GM06990 (cell line): ENCODE measurements around the gene DNAH17.

Experiments
- DNase-seq: peaks from one replicate; pipeline ENCODE4 v3.0.0-alpha.2; 2011; ENCODE audit not compliant: insufficient read length; ENCODE audit errors: extremely low read depth
- H3K27me3 ChIP-seq: replicated peaks from 2 replicates; pipeline ENCODE4 v1.6.0; 2011; ENCODE audit warnings: low read length; ENCODE audit not compliant: control insufficient read depth, insufficient read depth
- H3K36me3 ChIP-seq: 2 replicates; pipeline ENCODE4 v1.5.1; 2011; ENCODE audit warnings: low read length; ENCODE audit not compliant: control insufficient read depth, insufficient read depth
- H3K4me3 ChIP-seq: replicated peaks from 2 replicates; pipeline ENCODE4 v1.5.1; 2011; ENCODE audit warnings: low read depth, mild to moderate bottlenecking, control low read depth, low read length
- TF ChIP-seq, protein P1 (sequence below): IDR thresholded peaks from 2 replicates; pipeline ENCODE4 v1.5.1; 2011; ENCODE audit warnings: low read length, control low read depth, mild to moderate bottlenecking, inconsistent platforms; ENCODE audit not compliant: insufficient read depth, poor library complexity, severe bottlenecking

Gene DNAH17

DNA sequence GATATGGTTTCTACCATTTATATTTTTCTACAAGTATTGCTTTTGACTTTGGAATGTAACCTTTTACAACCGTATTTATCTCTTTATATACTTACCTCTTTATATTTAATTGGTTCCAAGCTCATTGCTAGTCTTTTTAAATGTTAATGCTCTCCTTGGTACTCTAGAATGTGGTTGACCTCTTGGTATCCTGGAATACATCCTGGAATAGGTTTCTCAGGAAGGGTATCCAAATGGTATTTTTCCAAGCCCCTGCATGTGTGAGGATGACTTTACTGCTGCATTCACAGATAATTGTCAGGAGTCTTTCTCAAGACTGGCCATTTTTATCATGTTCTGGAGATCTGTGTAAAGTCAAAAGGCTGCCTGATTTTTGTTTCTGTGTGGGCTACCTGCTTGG lies 30.2 kb downstream of the DNAH17 start:
- Histone ChIP-seq H3K27me3 (no peaks in the 10 kb centered on the region; the same call in 1 of the 2 replicates), H3K36me3 (no peaks in the 10 kb centered on the region), H3K4me3 (no peak overlapping the region)
- no peak for DNase-seq
- TF ChIP-seq, protein P1, sequence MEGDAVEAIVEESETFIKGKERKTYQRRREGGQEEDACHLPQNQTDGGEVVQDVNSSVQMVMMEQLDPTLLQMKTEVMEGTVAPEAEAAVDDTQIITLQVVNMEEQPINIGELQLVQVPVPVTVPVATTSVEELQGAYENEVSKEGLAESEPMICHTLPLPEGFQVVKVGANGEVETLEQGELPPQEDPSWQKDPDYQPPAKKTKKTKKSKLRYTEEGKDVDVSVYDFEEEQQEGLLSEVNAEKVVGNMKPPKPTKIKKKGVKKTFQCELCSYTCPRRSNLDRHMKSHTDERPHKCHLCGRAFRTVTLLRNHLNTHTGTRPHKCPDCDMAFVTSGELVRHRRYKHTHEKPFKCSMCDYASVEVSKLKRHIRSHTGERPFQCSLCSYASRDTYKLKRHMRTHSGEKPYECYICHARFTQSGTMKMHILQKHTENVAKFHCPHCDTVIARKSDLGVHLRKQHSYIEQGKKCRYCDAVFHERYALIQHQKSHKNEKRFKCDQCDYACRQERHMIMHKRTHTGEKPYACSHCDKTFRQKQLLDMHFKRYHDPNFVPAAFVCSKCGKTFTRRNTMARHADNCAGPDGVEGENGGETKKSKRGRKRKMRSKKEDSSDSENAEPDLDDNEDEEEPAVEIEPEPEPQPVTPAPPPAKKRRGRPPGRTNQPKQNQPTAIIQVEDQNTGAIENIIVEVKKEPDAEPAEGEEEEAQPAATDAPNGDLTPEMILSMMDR = no peak

GRCh38 chr17:78546476-78546875 lies 30.7 kb downstream of the DNAH17 start:
- H3K27me3 ChIP-seq = no peaks in the 10 kb centered on the region; the same call in 1 of the 2 replicates
- no peak for DNase-seq
- H3K36me3 ChIP-seq = no peaks in the 10 kb centered on the region
- no peak overlapping the region for H3K4me3 ChIP-seq
- TF ChIP-seq, protein P1 = no peak

DNA sequence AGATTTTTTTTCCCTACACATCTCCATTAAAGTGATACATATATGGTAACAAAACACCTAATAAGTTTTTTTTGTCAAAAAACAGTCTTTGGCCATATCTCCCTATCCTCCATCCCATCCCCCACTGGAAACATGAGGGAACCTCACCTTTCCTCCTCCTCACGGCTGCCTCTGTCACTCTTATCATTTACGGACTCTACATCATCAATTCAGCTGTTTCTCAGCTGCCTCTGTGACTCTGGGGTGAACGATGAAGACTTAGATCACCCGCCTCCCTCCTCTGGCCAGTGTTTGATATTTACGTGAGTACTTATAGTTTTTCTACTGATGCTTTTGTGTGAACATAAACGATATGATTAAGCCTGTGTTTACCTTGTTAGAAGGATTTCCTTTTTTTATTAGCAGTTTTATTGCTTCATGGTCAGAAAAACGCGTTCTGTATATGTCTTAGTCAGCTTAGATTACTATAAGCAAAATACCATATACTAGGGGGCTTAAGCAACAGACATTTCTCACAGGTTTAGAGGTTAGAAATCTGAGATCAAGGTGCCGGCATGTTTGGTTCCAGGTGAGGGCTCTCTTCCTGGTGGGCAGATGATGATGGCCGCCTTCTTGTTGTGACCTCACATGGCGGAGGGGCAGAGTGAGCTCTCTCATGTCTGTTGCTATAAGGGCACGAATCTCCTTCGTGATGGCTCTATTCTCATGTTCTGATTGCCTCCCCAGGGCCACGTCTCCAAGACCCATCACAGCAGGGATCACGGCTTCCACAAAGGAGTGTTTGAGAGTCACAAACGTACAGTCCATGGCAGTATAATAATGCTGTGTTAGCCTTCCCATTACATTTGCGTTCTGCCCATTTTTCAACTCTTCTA lies 32.1 kb downstream of the DNAH17 start:
- TF ChIP-seq, protein P1 = no peak
- no peak for DNase-seq
- Histone ChIP-seq H3K36me3 (no peaks in the 10 kb centered on the region), H3K4me3 (no peak overlapping the region), H3K27me3 (no peaks in the 10 kb centered on the region)

- H3K36me3 ChIP-seq = no peaks in the 10 kb centered on the region
These were observed 35.5 kb downstream of the DNAH17 start for GRCh38 chr17:78541488-78542206.

GRCh38 chr17:78539781-78540180 lies 37.4 kb downstream of the DNAH17 start:
- no peaks in the 10 kb centered on the region; the same call in 1 of the 2 replicates for H3K27me3 ChIP-seq
- no peaks in the 10 kb centered on the region for H3K36me3 ChIP-seq
- no peak for DNase-seq
- TF ChIP-seq, protein P1 = no peak
- no peak overlapping the region for H3K4me3 ChIP-seq

More at GRCh38 chr17:78541488-78542206, 35.5 kb downstream of the DNAH17 start:
- no peaks in the 10 kb centered on the region; the same call in 1 of the 2 replicates for H3K27me3 ChIP-seq
- DNase-seq = no peak
- H3K4me3 ChIP-seq = no peak overlapping the region
- TF ChIP-seq, protein P1 = no peak
